LNCAP (cell line): ENCODE data around the gene ADGRD1.

ENCODE experiments used
- TF ChIP-seq, protein P1 (sequence below): fragments of 450-650 bp; IDR thresholded peaks from 2 replicates; pipeline ENCODE4 v1.5.1; 2017; ENCODE audit warnings: mild to moderate bottlenecking

ADGRD1 gene

DNA sequence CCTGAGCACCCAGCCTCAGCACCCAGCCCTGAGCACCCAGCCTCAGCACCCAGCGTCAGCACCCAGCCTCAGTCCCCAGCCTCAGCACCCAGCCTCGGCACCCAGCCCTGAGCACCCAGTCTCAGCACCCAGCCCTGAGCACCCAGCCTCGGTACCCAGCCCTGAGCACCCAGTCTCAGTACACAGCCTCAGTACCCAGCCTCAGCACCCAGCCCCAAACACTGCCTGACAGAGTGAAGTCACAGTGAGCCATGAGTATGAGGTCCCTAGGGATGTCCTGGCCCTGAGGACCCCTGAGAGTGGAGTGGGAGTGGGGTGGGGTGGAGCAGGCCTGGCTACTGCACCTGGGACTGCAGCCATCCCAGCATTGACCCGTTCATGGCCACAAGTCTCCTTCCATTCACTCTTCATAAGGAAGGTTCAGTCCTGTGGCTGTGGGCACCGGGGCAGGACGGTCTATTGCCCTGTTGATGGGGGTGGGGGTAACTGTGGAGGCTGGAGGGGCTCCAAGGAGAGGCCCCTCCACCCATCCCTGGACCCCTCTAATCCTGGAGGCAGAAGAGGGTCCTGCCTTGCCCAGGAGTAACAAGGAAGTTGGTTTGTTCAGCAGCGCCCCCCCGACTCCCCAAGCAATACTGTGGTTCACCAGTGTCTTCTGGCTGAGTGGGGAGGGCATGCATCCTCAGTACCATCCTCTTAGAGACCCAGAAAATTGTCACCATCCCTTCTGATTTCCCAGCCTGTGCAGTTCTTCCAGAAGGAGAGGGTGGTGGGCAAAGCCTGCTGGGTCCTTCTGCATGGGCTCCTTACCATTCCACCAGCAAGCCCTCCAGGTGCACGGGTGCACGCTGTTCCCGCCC lies 140.5 kb downstream of the ADGRD1 start:
- TF ChIP-seq, protein P1, sequence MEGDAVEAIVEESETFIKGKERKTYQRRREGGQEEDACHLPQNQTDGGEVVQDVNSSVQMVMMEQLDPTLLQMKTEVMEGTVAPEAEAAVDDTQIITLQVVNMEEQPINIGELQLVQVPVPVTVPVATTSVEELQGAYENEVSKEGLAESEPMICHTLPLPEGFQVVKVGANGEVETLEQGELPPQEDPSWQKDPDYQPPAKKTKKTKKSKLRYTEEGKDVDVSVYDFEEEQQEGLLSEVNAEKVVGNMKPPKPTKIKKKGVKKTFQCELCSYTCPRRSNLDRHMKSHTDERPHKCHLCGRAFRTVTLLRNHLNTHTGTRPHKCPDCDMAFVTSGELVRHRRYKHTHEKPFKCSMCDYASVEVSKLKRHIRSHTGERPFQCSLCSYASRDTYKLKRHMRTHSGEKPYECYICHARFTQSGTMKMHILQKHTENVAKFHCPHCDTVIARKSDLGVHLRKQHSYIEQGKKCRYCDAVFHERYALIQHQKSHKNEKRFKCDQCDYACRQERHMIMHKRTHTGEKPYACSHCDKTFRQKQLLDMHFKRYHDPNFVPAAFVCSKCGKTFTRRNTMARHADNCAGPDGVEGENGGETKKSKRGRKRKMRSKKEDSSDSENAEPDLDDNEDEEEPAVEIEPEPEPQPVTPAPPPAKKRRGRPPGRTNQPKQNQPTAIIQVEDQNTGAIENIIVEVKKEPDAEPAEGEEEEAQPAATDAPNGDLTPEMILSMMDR = no peak

DNA sequence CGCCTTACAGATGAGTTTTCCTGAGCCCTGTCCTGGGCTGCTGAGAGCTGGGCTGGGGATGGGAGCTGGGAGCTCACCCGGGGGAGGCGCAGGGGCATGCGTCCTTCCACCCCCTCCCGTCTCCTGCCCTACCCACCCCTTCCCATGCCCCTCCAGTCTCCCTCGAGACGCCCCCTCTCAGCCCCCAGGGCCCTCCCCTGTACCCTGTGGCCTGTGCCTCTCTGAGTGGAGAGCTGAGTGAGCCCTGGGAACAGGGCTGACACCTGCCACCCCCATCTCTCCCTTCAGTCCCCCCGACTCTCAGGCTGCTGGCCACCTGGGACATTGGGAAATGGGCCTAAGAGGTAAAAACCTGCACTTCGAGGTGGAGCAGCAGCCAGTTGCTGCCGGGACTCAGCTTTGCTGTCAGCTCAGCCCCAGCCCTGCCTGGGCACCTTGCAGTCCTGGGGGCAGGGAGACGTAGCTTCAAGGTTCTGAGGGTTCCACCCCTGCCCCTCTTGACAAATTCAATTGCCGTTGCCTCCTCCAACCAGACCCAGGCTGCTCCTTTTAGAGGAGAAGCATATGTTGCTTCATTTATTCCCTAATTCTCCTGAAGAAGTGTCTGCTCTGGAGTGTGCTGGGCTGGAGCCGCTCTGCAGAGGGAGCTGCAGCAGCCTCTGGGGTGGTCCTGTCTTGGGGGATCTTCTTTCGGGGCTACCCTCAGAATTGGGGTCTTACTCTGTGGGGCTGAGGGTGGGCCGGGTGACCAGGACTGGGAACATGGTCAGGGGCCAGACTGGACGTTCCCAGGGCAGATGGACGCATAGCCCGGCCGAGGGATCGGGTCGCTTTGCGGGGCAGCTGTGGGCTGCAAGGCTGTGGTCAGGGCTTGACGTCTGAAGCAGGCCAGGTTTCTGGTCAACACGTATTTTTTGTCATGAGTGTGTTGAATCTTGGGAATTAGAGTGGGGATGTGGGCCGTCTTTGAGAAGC lies 141.4 kb downstream of the ADGRD1 start:
- TF ChIP-seq, protein P1 = no peak

DNA sequence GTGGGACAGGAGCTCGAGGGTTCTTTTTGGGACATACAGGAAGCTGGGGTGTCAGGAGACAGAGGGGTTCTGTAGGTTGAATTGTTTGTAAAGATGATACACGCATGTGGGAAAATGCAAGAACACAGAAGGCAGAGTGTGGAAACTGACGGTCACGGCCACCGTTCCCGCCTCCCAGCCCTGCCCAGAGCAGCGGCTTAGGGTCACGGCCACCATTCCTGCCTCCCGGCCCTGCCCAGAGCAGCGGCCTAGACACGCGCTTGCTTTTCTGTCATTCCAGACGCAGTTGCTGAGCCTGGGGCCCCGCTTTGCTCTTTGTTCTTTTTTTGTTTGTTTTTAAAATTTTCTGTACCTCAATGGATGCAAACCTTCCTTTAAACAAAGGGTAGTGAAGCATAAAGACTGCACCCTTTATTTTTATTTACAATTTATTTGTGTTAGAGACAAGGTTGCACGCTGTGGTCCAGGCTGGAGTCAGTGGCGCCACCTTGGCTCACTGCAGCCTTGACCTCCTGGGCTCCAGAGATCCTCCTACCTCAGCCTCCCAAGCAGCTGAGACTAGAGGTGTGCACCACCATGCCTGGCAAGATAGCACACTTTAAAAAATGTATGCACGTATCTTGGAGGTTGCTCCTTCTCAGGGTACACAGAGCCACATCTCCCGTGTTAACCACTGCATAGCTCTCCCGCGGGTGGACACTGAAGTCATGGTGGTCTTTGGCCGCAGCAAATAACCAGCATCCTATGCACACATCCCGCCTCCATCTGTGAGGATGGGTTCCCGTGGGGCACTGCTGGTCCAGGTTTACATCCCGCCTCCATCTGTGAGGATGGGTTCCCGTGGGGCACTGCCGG lies 142.3 kb downstream of the ADGRD1 start:
- TF ChIP-seq, protein P1 = no peak

DNA sequence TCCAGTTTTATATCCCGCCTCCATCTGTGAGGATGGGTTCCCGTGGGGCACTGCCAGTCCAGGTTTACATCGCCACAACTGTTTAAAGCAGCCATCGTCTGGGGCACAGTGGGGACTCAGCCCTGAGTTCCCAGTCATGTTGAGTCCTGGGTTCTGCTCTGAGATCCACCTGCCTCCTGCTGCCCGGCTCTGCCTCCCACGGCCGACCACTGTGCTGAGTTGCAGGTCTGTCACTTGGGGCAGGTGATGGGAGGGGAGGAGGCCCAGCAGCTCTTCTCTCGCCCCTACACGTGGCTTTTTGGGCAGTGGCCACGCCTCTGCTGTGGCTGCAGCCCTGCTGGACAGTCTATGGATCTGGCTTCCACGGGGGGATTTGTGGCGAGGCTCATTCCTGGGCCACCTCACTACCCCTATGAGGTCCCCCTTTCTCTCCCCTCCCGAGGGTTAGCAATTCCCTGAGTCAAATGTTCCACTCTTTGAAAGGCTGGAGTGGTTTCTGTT lies 143.0 kb downstream of the ADGRD1 start:
- TF ChIP-seq, protein P1 = no peak

DNA sequence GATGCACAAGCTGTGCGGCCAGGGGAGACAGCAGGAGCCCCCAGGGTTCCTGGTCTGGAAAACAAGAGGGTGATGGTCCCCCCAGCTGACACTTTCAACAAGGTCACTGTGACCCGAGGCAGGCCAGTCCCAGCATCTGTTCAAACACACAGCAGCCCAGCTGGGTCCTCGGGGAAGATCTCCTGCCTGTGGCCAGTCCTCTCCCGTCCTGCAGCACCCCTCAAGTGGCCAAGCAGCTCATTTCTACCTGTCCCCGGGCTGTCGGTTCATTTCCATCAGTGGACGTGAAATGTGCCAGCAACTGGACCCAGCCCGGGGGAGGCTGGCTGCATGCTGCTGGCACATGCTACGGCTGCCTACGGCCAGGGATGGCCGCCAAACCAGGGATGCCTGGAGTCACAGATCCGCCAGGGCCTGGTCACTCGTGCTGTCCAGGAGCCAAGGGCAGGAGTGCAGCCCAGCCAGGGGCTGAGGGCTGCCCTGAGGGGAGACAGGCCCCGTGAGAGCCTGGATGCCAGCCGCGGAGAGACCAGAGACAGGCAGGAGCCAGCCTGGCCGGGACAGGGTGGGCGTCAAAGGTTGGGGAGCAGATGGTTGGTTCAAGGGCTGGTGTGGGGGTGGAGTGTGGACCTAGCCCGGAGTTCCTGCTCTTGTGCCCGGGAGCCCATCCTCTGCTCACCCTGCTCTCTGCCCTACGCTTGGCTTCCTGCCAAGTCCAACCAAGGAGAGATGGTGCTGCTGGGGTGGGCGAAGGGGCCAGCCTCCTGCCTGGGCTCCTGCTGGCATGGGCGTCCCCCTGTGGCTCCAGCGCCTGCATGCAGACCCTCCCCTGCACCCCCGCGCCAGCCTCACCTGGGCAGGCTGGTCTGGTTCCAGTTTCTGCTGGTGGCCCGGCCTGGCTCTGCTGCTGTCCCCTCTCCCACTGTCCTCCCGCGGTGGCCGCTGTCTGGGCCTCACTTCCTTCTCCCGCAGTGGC lies 143.8 kb downstream of the ADGRD1 start:
- TF ChIP-seq, protein P1 = no peak

DNA sequence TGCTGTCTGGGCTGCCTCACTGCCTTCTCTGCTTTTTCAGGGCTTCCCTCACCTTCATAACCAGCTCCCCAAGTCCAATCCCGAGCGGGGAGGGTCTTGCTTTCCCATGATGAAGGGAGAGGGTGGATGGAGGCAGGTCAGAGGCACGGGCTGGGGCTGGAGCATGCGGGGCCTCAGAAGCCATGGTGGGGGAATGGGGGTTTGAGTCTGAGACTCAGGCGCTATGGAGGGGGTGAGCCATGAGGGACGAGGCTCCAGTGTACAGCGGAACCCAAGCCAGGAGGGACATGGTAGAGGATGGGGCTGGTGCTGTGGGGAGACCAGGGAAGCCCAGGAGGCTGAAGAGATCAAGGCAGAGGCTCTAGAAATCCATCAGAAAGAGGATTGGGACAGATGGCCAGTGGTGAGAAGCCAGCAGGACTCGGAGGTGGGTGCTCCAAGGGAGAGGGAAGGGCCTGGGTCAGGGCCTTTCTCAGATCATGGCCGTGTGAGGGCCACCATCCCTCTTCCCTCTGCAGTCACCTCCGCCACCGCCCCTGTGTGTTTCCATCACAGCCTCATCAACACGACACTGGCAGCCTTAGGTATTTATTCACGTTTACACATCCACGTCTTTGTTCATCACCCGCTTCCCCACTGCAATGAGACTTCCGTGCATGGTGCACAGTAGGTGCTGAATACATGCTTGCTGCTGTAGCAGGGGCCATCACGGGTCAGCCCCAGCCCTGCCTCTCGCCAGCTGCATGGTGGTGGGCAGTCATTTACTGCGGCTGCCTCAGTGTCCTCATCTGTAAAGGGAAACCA lies 144.7 kb downstream of the ADGRD1 start:
- TF ChIP-seq, protein P1 = no peak
